Activated T-cell treated with anti-CD3 and anti-CD28 coated beads, Interleukin-2, amount 50 U/mL, for 48 hours (primary cell): Measurements from ENCODE around the gene SMIM7.
"Not testable (repeated sequence)": the region's sequence is repeated elsewhere in the genome, so short reads cannot be mapped to it uniquely, and the experiment has no call there.

Experiments used
- DNase-seq, 2 experiments: peaks; one replicate each; pipeline ENCODE4 v3.0.0-alpha.2; 2020

Gene SMIM7

GRCh38 chr19:16659832-16660708 lies at the start of gene SMIM7:
Gene SMIM7 (minus strand): TSS chr19:16660144. CDS start chr19:16660110, 34 bp downstream.
- DNase-seq = peak; percentile 99

GRCh38 chr19:16703677-16704076 lies 43.7 kb upstream of the SMIM7 start:
- no peak for DNase-seq

- DNase-seq = no peak
These were observed 42.2 kb upstream of the SMIM7 start for GRCh38 chr19:16702123-16702522.

GRCh38 chr19:16698914-16699313 lies 39.0 kb upstream of the SMIM7 start:
- no peak for DNase-seq

- no peak for DNase-seq
These were observed 28.1 kb upstream of the SMIM7 start for GRCh38 chr19:16688084-16688483.

GRCh38 chr19:16684216-16684615 lies 24.3 kb upstream of the SMIM7 start:
- DNase-seq = no peak

GRCh38 chr19:16682539-16682938 lies 22.6 kb upstream of the SMIM7 start:
- no peak for DNase-seq

GRCh38 chr19:16679811-16680210 lies 19.9 kb upstream of the SMIM7 start:
- DNase-seq = no peak

- no peak for DNase-seq
These were observed 18.6 kb upstream of the SMIM7 start for GRCh38 chr19:16678498-16678897.

GRCh38 chr19:16677055-16677454 lies 17.1 kb upstream of the SMIM7 start:
- DNase-seq = no peak

GRCh38 chr19:16676101-16676798 lies 16.3 kb upstream of the SMIM7 start:
- no peak for DNase-seq

- not testable (repeated sequence) for DNase-seq
These were observed 13.9 kb upstream of the SMIM7 start for GRCh38 chr19:16673839-16674238.

GRCh38 chr19:16673231-16673630 lies 13.3 kb upstream of the SMIM7 start:
- DNase-seq = no peak

GRCh38 chr19:16671652-16672274 lies 11.8 kb upstream of the SMIM7 start:
- DNase-seq = no peak

- DNase-seq = no peak
These were observed 10.3 kb upstream of the SMIM7 start for GRCh38 chr19:16670291-16670690.

GRCh38 chr19:16668702-16669101 lies 8.8 kb upstream of the SMIM7 start:
- DNase-seq = not testable (repeated sequence)

- no peak for DNase-seq
These were observed 8.2 kb upstream of the SMIM7 start for GRCh38 chr19:16668176-16668575.

- peak in 1 of 2 experiments; percentile 24 for DNase-seq
These were observed 1.6 kb upstream of the SMIM7 start for GRCh38 chr19:16661480-16662034.

- peak; percentile 43 to 57 for DNase-seq
These were observed 977 bp upstream of the SMIM7 start, which contains the start of gene TMEM38A for GRCh38 chr19:16660763-16661479. Gene TMEM38A (plus strand): TSS chr19:16661139. CDS start chr19:16661218, 79 bp downstream.

- no peak for DNase-seq
These were observed 496 bp downstream of the SMIM7 start for GRCh38 chr19:16659464-16659831.

- no peak for DNase-seq
These were observed 2.6 kb downstream of the SMIM7 start for GRCh38 chr19:16657384-16657783.

- DNase-seq = no peak
These were observed 4.2 kb downstream of the SMIM7 start for GRCh38 chr19:16655727-16656126.

GRCh38 chr19:16654627-16655026 lies 5.3 kb downstream of the SMIM7 start:
- DNase-seq = no peak
